Right lobe of liver (tissue), 4 donors: ENCODE data around the gene IGLL1.

Experiments used
- CTCF ChIP-seq, 4 donors: fragments of 200-600 bp in 3 of 4; fragments of 450-650 bp in 1 of 4; IDR thresholded peaks; one replicate each; pipeline versions ENCODE4 v1.5.1 to v1.8.0; 2016 to 2022; ENCODE audit warnings: antibody characterized with exemption in 4 of 4, mild to moderate bottlenecking in 2 of 4
- POLR2A ChIP-seq: fragments of 450-650 bp; IDR thresholded peaks from one replicate; pipeline ENCODE4 v1.6.1; 2017; ENCODE audit warnings: antibody characterized with exemption, mild to moderate bottlenecking
- donor health status: DM: no; HTN: no; CAD: no.
- donor health status: DM: no; HTN: no; CAD: no.
- donor health status: DM: no; HTN: yes; CAD: no.

GRCh38 chr22:23542933-23543332 lies 37.2 kb downstream of the IGLL1 start:
- TF ChIP-seq POLR2A (no peak), CTCF (IDR thresholded peaks at IDR 0.05) (no peak)
